HL-60 (cell line): ENCODE data around the gene MAGI2.

Source experiments
- DNase-seq, 2 experiments: peaks; one replicate each; pipeline ENCODE4 v3.0.0-alpha.2; 2010 to 2020; ENCODE audit warnings: low read depth in 1 of 2, low spot score in 1 of 2
- H3K27ac ChIP-seq: fragments of 250-450 bp; sonication (Bioruptor Pico); replicated peaks from 2 replicates; pipeline ENCODE4 v1.5.1; 2020; ENCODE audit warnings: mild to moderate bottlenecking, moderate library complexity
- H3K27me3 ChIP-seq: fragments of 250-450 bp; sonication (Bioruptor Pico); 2 replicates; pipeline ENCODE4 v1.5.1; 2021; ENCODE audit warnings: mild to moderate bottlenecking, moderate library complexity; ENCODE audit not compliant: insufficient read depth, poor library complexity, severe bottlenecking
- H3K4me3 ChIP-seq: replicated peaks from 2 replicates; pipeline ENCODE4 v1.5.1; 2011; ENCODE audit warnings: mild to moderate bottlenecking, control low read depth, low read length; ENCODE audit not compliant: insufficient read depth
- CTCF ChIP-seq: IDR thresholded peaks from one replicate; pipeline ENCODE4 v1.5.1; 2011; ENCODE audit warnings: low read length, control low read depth, inconsistent platforms; ENCODE audit not compliant: insufficient read depth
- GABPA ChIP-seq: IDR thresholded peaks from 2 replicates; pipeline ENCODE4 v1.6.1; 2012; ENCODE audit warnings: low read depth
- POLR2AphosphoS5 ChIP-seq: IDR thresholded peaks from 2 replicates; pipeline ENCODE4 v1.6.1; 2012; ENCODE audit warnings: low read depth
- REST ChIP-seq: IDR thresholded peaks from 2 replicates; pipeline ENCODE4 v1.6.1; 2012; ENCODE audit warnings: low read depth; ENCODE audit not compliant: insufficient replicate concordance
- SPI1 ChIP-seq: IDR thresholded peaks from 2 replicates; pipeline ENCODE4 v1.6.1; 2012; ENCODE audit warnings: low read depth, mild to moderate bottlenecking, borderline replicate concordance

Gene MAGI2

GRCh38 chr7:79434867-79435266, 18.6 kb downstream of the MAGI2 start:
- Histone ChIP-seq H3K4me3 (no peak overlapping the region), H3K27ac (no peak overlapping the region), H3K27me3 (no peaks in the 10 kb centered on the region)
- TF ChIP-seq SPI1: no peak
- no peak for TF ChIP-seq CTCF
- no peak for TF ChIP-seq REST
- TF ChIP-seq GABPA: no peak
- TF ChIP-seq POLR2AphosphoS5: no peak
- DNase-seq: no peak

GRCh38 chr7:79434098-79434497, 19.4 kb downstream of the MAGI2 start:
- no peak for TF ChIP-seq SPI1
- no peak for TF ChIP-seq GABPA
- TF ChIP-seq POLR2AphosphoS5: no peak

GRCh38 chr7:79430391-79430790, 23.1 kb downstream of the MAGI2 start:
- H3K27me3 ChIP-seq: no peaks in the 10 kb centered on the region
- TF ChIP-seq CTCF: no peak
- TF ChIP-seq POLR2AphosphoS5: no peak
- TF ChIP-seq REST: no peak
- TF ChIP-seq GABPA: no peak
- no peak for TF ChIP-seq SPI1
- no peak overlapping the region for H3K4me3 ChIP-seq
- no peak overlapping the region for H3K27ac ChIP-seq
- no peak for DNase-seq

More at GRCh38 chr7:79434098-79434497, 19.4 kb downstream of the MAGI2 start:
- no peak overlapping the region for H3K4me3 ChIP-seq
- no peak overlapping the region for H3K27ac ChIP-seq
- no peak for DNase-seq
- H3K27me3 ChIP-seq: no peaks in the 10 kb centered on the region

GRCh38 chr7:79425665-79426064, 27.8 kb downstream of the MAGI2 start:
- Histone ChIP-seq H3K4me3 (no peak overlapping the region), H3K27ac (no peak overlapping the region), H3K27me3 (no peaks in the 10 kb centered on the region)
- DNase-seq: no peak
- TF ChIP-seq REST (no peak), CTCF (no peak), POLR2AphosphoS5 (no peak), SPI1 (no peak), GABPA (no peak)
